KG1 (cell line): ENCODE results near the gene MUC2.
"Not testable (repeated sequence)": the region's sequence is repeated elsewhere in the genome, so short reads cannot be mapped to it uniquely, and the experiment has no call there.

Experiments
- DNase-seq: peaks from one replicate; lab custom pipeline; 2025; lab: John Stamatoyannopoulos, UW

MUC2 gene

GRCh38 chr11:1106387-1106786, 31.7 kb downstream of the MUC2 start:
- no peak for DNase-seq

- no peak for DNase-seq
Measured at GRCh38 chr11:1107316-1108245, 32.9 kb downstream of the MUC2 start.

DNA sequence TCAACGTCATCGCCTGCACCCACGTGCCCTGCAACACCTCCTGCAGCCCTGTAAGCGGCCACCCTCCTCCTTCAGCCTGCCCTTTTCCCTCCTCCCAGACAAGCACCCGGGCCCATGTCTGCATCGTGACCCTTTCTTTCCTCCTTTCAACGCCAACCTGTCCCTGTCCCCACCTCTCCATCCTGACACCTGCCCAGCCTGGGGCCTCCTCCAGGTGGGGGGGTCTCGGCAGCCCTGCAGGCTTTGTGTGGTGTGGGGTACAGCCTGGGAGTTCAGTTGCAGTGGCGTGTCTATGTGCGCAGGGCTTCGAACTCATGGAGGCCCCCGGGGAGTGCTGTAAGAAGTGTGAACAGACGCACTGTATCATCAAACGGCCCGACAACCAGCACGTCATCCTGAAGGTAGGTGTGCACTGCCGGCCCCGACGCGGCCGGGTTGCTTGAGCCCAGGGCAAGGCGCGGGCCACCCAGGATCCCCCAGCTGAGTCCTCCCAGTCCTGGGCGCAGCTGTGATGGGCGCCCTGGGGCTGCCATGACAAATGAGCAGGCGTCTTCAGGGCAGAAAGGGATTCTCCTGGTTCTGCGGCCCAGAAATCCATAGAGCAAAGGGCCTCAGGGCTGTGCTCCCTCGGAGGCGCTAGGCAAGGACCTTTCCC, 33.7 kb downstream of the MUC2 start:
- no peak for DNase-seq

- DNase-seq: no peak
Measured at GRCh38 chr11:1109101-1109917, 34.6 kb downstream of the MUC2 start.

DNA sequence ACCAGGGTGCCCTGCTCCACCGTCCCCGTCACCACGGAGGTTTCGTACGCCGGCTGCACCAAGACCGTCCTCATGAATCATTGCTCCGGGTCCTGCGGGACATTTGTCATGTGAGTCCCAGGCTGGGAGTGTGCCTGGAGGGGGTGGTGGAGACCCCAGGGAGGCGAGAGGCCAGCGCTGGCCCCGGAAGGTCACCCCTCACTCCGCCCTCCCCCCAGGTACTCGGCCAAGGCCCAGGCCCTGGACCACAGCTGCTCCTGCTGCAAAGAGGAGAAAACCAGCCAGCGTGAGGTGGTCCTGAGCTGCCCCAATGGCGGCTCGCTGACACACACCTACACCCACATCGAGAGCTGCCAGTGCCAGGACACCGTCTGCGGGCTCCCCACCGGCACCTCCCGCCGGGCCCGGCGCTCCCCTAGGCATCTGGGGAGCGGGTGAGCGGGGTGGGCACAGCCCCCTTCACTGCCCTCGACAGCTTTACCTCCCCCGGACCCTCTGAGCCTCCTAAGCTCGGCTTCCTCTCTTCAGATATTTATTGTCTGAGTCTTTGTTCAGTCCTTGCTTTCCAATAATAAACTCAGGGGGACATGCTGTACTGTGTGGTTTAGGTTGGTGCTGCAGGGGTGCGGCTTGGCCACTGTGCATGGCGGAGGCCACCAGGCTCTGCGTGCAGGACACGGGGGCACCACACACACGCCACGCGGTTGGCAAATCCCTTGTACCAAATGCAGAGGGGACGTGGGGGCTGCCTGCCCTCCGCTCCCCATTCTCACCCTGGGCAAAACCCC, 35.4 kb downstream of the MUC2 start:
- DNase-seq: no peak

- DNase-seq: no peak
Measured at GRCh38 chr11:1111545-1112212, 37.0 kb downstream of the MUC2 start.

GRCh38 chr11:1112351-1113191, 37.9 kb downstream of the MUC2 start:
- no peak for DNase-seq

DNA sequence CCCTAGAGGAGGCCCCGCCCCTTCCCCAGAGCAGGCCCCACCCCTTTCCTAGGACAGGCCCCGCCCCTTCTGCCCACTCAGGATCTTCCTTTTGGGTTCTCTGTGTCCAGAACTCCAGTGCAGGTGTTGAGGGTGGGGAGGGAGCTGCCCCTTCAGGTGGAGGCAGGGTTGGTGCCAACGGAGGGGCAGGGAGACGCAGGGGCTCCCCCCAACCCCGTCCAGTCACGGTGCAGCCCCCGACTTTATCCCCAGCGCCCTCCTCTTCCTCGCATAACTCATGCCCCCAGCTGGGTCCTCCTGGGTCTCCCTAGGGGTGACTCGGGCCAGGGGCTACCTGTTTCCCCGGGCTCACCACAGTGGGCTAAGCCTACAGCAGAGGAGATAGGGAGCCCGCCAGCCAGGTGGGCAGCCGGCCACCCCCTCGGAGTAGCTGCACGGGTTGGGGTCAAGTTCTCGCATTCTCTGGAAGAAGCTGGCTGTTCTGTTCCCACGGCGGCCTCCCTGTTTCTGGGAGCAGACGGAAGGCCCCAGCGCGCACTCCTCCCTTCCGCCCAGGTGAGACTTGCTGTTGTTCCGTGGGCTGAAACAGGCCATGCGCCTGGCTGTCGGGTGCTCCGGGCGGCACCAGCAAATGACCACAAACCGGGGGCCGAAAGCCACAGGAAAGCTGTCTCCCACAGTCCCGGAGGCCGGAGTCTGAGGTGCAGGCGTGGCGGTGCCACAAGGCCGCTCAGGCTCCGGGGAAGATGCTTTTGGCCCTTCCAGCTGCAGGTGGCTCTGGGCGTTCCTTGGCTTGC, 38.9 kb downstream of the MUC2 start:
- no peak for DNase-seq

GRCh38 chr11:1115292-1115691, 40.6 kb downstream of the MUC2 start:
- not testable (repeated sequence) for DNase-seq

- no peak for DNase-seq
Measured at GRCh38 chr11:1116104-1116503, 41.4 kb downstream of the MUC2 start.

GRCh38 chr11:1116666-1117390, 42.2 kb downstream of the MUC2 start:
- DNase-seq: no peak

DNA sequence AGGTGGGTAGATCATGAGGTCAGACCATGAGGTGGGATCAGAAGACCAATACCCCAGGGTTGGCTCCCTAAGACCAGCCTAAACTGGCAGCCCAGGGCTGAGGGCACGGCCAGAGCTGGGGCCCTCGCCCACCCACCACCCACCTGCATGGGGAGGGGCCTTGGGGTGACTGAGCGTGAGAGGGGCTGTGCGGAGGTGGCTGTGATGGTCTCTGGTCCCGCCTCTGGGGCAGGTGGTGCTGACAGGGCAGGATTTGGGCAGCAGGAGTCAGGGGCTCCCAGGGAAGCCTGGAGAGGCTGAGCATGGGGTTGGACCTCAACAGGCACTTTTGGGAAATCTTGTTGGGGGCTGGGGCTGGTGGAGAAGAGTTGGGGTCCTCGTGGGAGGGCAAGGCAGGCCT, 43.3 kb downstream of the MUC2 start:
- no peak for DNase-seq

DNA sequence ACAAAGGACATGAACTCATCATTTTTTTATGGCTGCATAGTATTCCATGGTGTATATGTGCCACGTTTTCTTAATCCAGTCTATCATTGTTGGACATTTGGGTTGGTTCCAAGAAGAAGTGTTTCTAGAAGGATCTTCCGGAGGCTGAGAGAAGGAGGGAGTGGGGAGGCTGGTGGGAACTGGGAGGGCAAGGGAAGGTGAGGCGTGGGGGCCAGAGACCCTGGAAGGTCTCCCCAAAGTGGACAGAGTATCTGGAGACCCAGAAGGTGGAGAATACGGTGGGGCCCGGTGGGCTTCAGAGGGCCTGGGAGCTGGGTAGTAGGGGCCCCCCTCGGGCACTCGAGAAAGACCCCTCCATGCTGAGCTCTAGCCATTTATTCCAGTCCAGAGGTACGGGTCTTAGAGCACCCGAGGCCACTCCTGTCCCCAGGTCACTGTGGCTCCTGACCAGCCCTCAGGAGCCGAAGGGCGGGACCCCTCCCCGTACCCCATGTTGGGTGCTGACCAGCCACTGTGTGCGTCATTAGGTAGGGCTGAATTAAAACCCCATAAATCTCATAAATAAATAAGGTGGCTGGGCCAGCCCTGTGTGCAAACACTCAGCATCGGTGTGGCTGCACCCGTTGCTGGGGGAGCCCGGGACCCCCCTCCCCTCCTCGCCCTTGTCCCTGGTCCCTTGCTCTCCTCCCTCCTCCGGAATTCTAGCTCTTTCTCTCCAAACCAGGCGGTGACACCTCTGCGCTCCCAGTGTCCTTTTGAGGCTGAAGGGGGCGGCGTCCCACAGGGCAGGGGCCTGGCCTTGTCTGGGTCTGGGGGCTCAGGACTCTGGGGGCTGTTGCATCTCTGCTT, 44.3 kb downstream of the MUC2 start:
- no peak for DNase-seq

DNA sequence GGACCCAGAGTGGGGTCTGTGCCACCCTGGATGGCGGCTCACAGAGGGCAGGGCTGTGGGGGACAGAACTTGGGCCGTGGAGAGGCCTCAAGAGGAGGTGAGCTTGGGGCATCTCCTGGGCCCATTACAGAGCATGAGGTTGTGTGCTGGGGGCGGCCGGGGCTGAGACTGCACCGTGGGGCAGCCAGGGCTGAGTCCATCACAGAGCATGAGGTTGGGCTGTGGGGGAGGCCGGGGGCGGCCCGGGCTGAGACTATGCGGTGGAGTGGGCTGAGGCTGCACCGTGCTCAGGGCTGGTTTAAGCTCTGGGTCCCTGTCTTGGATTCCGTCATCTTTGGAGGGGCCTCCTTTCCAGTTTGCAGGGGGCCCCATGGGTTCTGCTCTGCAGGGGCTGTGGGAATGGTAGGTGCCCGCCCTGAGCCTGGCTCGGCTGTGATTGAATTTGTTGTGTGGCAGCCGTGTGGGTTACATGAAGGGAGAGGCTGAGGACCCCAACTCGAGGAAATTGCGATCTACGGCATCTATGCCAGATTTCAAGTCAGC, 45.0 kb downstream of the MUC2 start:
- no peak for DNase-seq

DNA sequence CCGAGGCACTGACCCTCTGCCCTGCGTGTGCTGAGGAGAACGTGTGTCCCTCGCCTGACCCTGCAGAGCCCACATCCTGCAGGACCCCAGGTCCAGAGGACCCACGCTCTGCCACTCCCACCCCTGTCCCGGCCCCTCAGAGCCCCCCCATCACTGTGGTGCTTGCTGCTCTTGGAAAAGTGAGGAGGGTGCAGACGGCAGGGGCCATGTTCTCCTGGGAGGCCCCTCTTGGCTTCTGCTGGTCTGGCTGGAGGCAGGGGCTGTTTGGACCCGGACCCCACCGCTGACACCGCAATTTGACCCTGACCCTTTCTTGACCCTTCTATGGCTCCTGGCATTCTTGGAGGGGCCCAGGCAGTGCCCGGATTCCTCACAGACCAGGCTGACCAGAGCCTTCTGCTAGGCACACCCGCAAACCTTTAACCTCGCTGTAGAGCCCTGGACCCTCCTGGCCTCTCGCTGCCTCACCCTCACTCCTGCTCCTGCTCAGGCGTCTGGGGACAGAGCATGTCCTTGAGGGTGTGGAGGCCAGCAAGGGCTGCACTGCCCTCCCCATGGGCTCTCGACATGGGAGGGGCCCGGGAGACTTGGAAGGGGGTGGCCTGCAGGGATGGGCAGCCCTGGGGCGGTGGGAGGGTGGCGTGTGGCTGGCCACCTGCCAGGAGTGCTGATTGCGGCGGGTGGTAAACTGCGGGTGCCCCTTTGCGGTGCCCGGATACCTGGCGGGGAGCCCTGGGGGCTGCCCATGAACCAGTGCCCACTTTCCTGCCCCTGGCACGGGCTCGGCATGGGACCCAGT, 46.1 kb downstream of the MUC2 start:
- no peak for DNase-seq

GRCh38 chr11:1121331-1121812, 46.7 kb downstream of the MUC2 start:
- no peak for DNase-seq
